ENCODE data around the gene PPARG.
"Not testable (repeated sequence)": the region's sequence is repeated elsewhere in the genome, so short reads cannot be mapped to it uniquely, and the experiment has no call there.

The PPARG gene

GRCh38 chr3:12445523-12446240 is 156.8 kb downstream of the PPARG start:
- DNase-seq (ENCODE audit: low spot score), result no peak
- no peak for TF ChIP-seq CTCF (IDR thresholded peaks at IDR 0.05; ENCODE audit: extremely low read depth, missing control alignments)

- no peak for DNase-seq (ENCODE audit: low spot score)
- no peak for TF ChIP-seq CTCF (IDR thresholded peaks at IDR 0.05; ENCODE audit: extremely low read depth, missing control alignments)
Measured at GRCh38 chr3:12446298-12446697, 157.4 kb downstream of the PPARG start.

- TF ChIP-seq CTCF (IDR thresholded peaks at IDR 0.05; ENCODE audit: extremely low read depth, missing control alignments), result no peak
- no peak for DNase-seq (ENCODE audit: low spot score)
Measured at GRCh38 chr3:12447075-12447474, 158.2 kb downstream of the PPARG start.

GRCh38 chr3:12448404-12449202 is 159.7 kb downstream of the PPARG start:
- DNase-seq (ENCODE audit: low spot score), result not testable (repeated sequence)

- no peak for DNase-seq (ENCODE audit: low spot score)
- TF ChIP-seq CTCF (IDR thresholded peaks at IDR 0.05; ENCODE audit: extremely low read depth, missing control alignments), result no peak
Measured at GRCh38 chr3:12449889-12450682, 161.2 kb downstream of the PPARG start.

GRCh38 chr3:12451481-12451880 is 162.6 kb downstream of the PPARG start:
- DNase-seq (ENCODE audit: low spot score), result no peak
- no peak for TF ChIP-seq CTCF (IDR thresholded peaks at IDR 0.05; ENCODE audit: extremely low read depth, missing control alignments)

- DNase-seq (ENCODE audit: low spot score), result no peak
- TF ChIP-seq CTCF (IDR thresholded peaks at IDR 0.05; ENCODE audit: extremely low read depth, missing control alignments), result no peak
Measured at GRCh38 chr3:12451960-12452359, 163.1 kb downstream of the PPARG start.

All from GM20000 (cell line).